ENCODE results near the gene WDR35. TPM values are rescaled to one million over a fixed set of nuclear protein-coding genes. Genes with fewer than 3 reads are reported as not detected.

Gene WDR35
- total RNA-seq, 1 donor from 2014 or later = 8.7 TPM

GRCh38 chr2:20008703-20009102 is 18.8 kb upstream of the WDR35 start:
- no peak for TF ChIP-seq CTCF (IDR thresholded peaks at IDR 0.05; ENCODE audit: insufficient read depth, low read length, severe bottlenecking)
- DNase-seq (ENCODE audit: low read depth) = peak; percentile 64
- FAIRE-seq = no peak
- H3K36me3 ChIP-seq (ENCODE audit: control insufficient read depth, insufficient read depth, low read length) = no peaks in the 10 kb centered on the region
- H3K4me3 ChIP-seq (ENCODE audit: low read depth, low read length) = no peak overlapping the region
- no peaks in the 10 kb centered on the region for H3K27me3 ChIP-seq (ENCODE audit: control insufficient read depth, insufficient read depth, low read length)

GRCh38 chr2:20005891-20006470 is 16.1 kb upstream of the WDR35 start:
- DNase-seq (ENCODE audit: low read depth) (no peak), FAIRE-seq (no peak)
- H3K36me3 ChIP-seq (ENCODE audit: control insufficient read depth, insufficient read depth, low read length) = no peaks in the 10 kb centered on the region
- no peak for TF ChIP-seq CTCF (IDR thresholded peaks at IDR 0.05; ENCODE audit: insufficient read depth, low read length, severe bottlenecking)
- H3K4me3 ChIP-seq (ENCODE audit: low read depth, low read length) = no peak overlapping the region
- H3K27me3 ChIP-seq (ENCODE audit: control insufficient read depth, insufficient read depth, low read length) = no peaks in the 10 kb centered on the region

GRCh38 chr2:20005067-20005627 is 15.2 kb upstream of the WDR35 start:
- no peak for TF ChIP-seq CTCF (IDR thresholded peaks at IDR 0.05; ENCODE audit: insufficient read depth, low read length, severe bottlenecking)
- H3K36me3 ChIP-seq (ENCODE audit: control insufficient read depth, insufficient read depth, low read length) = no peaks in the 10 kb centered on the region
- FAIRE-seq = no peak
- H3K27me3 ChIP-seq (ENCODE audit: control insufficient read depth, insufficient read depth, low read length) = no peaks in the 10 kb centered on the region
- no peak for DNase-seq (ENCODE audit: low read depth)
- H3K4me3 ChIP-seq (ENCODE audit: low read depth, low read length) = no peak overlapping the region

GRCh38 chr2:20001361-20001863 is 11.5 kb upstream of the WDR35 start:
- DNase-seq (ENCODE audit: low read depth) = peak; percentile 78
- no peak for FAIRE-seq
- TF ChIP-seq CTCF (IDR thresholded peaks at IDR 0.05; ENCODE audit: insufficient read depth, low read length, severe bottlenecking) = no peak
- Histone ChIP-seq H3K36me3 (ENCODE audit: control insufficient read depth, insufficient read depth, low read length) (no peaks in the 10 kb centered on the region), H3K4me3 (ENCODE audit: low read depth, low read length) (no peak overlapping the region), H3K27me3 (ENCODE audit: control insufficient read depth, insufficient read depth, low read length) (no peaks in the 10 kb centered on the region)

- no peak for FAIRE-seq
Measured at GRCh38 chr2:19993731-19994130, 3.8 kb upstream of the WDR35 start.

More at GRCh38 chr2:19993731-19994130, 3.8 kb upstream of the WDR35 start:
- Histone ChIP-seq H3K36me3 (ENCODE audit: control insufficient read depth, insufficient read depth, low read length) (no peaks in the 10 kb centered on the region), H3K27me3 (ENCODE audit: control insufficient read depth, insufficient read depth, low read length) (no peaks in the 10 kb centered on the region), H3K4me3 (ENCODE audit: low read depth, low read length) (no peak overlapping the region)
- no peak for TF ChIP-seq CTCF (IDR thresholded peaks at IDR 0.05; ENCODE audit: insufficient read depth, low read length, severe bottlenecking)
- DNase-seq (ENCODE audit: low read depth) = no peak

Data from bronchial epithelial cell (primary cell).